K562 (cell line): ENCODE data around the gene ADAMTS14. TPM values are rescaled to one million over a fixed set of nuclear protein-coding genes. Genes with fewer than 3 reads are reported as not detected.

ENCODE experiments used
- ARID2 ChIP-seq: fragments of 450-650 bp; IDR thresholded peaks from 2 replicates; pipeline ENCODE4 v1.6.1; 2017; ENCODE audit warnings: antibody characterized with exemption, mild to moderate bottlenecking
- CREB5 ChIP-seq: fragments of 250-450 bp; sonication (Bioruptor Pico); IDR thresholded peaks from 2 replicates; pipeline ENCODE4 v1.5.0; 2020; ENCODE audit warnings: mild to moderate bottlenecking
- DDX20 ChIP-seq: fragments of 450-650 bp; IDR thresholded peaks from 2 replicates; pipeline ENCODE4 v1.6.1; 2016; ENCODE audit warnings: missing genetic modification characterization, low read depth, mild to moderate bottlenecking, missing compliant biosample characterization, moderate library complexity
- FOSL1 ChIP-seq: fragments of 200-800 bp; sonication (Bioruptor generic); conservative IDR thresholded peaks from 2 replicates; pipeline ENCODE4 v1.6.1; 2016; ENCODE audit warnings: missing genetic modification characterization, missing compliant biosample characterization
- GATAD2B ChIP-seq: fragments of 450-650 bp; IDR thresholded peaks from 2 replicates; pipeline ENCODE4 v1.6.1; 2017; ENCODE audit warnings: mild to moderate bottlenecking, borderline replicate concordance
- GTF2E2 ChIP-seq: fragments of 200-800 bp; sonication (Bioruptor generic); IDR thresholded peaks from 2 replicates; pipeline ENCODE4 v1.6.1; 2016; ENCODE audit warnings: missing genetic modification characterization, missing compliant biosample characterization
- HNRNPUL1 ChIP-seq: fragments of 200-400 bp; formaldehyde crosslinking; IDR thresholded peaks from 2 replicates; pipeline ENCODE4 v1.6.1; 2017; ENCODE audit warnings: low read length
- KAT8 ChIP-seq: fragments of 450-650 bp; IDR thresholded peaks from 2 replicates; pipeline ENCODE4 v1.6.1; 2016; ENCODE audit warnings: low read depth, mild to moderate bottlenecking
- KLF13 ChIP-seq: fragments of 450-650 bp; IDR thresholded peaks from 2 replicates; pipeline ENCODE4 v1.6.1; 2016; ENCODE audit warnings: missing genetic modification characterization, low read depth, mild to moderate bottlenecking, missing compliant biosample characterization, moderate library complexity, borderline replicate concordance
- MEF2A ChIP-seq: IDR thresholded peaks from 2 replicates; pipeline ENCODE4 v1.6.1; 2011; ENCODE audit warnings: low read depth, mild to moderate bottlenecking, low read length, moderate library complexity; ENCODE audit not compliant: control insufficient read depth
- NEUROD1 ChIP-seq: fragments of 150-350 bp; IDR thresholded peaks from 2 replicates; pipeline ENCODE4 v1.6.1; 2014; ENCODE audit warnings: borderline replicate concordance, low read length, low read depth; ENCODE audit not compliant: partially characterized antibody
- NR0B1 ChIP-seq: fragments of 450-650 bp; IDR thresholded peaks from one replicate; pipeline ENCODE4 v1.6.1; 2018; ENCODE audit warnings: mild to moderate bottlenecking, moderate library complexity; ENCODE audit not compliant: partially characterized antibody
- NR1H2 ChIP-seq: sonication (generic); formaldehyde crosslinking; IDR thresholded peaks from 2 replicates; pipeline ENCODE4 v1.4.0; 2020; ENCODE audit warnings: mild to moderate bottlenecking, missing genetic modification reagents
- PML ChIP-seq: IDR thresholded peaks from 2 replicates; pipeline ENCODE4 v1.6.1; 2012; ENCODE audit warnings: low read length, inconsistent platforms
- PTTG1 ChIP-seq: fragments of 450-650 bp; IDR thresholded peaks from 2 replicates; pipeline ENCODE4 v1.6.1; 2016; ENCODE audit warnings: low read depth, mild to moderate bottlenecking, missing genetic modification characterization, missing compliant biosample characterization
- RFX7 ChIP-seq: fragments of 250-450 bp; sonication (Bioruptor Pico); IDR thresholded peaks from 2 replicates; pipeline ENCODE4 v1.5.1; 2021; ENCODE audit warnings: mild to moderate bottlenecking
- SIX5 ChIP-seq, 2 experiments: IDR thresholded peaks; 2 replicates each; pipeline ENCODE4 v1.6.1; 2011; ENCODE audit warnings: low read length in 2 of 2, borderline replicate concordance in 1 of 2, low read depth in 1 of 2, mild to moderate bottlenecking in 1 of 2, moderate library complexity in 1 of 2; ENCODE audit not compliant: insufficient read depth in 1 of 2
- SMAD4 ChIP-seq: fragments of 250-450 bp; sonication (Bioruptor Pico); conservative IDR thresholded peaks from 2 replicates; pipeline ENCODE4 v1.8.0; 2021; ENCODE audit warnings: inconsistent platforms, mild to moderate bottlenecking, moderate library complexity
- SMARCB1 ChIP-seq: IDR thresholded peaks from 2 replicates; pipeline ENCODE4 v1.6.1; 2011; ENCODE audit warnings: improper control_type of control experiment, low read depth; ENCODE audit not compliant: insufficient read length
- SREBF1 ChIP-seq: fragments of 150-350 bp; IDR thresholded peaks from 2 replicates; pipeline ENCODE4 v1.6.1; 2014; ENCODE audit warnings: antibody characterized with exemption, low read depth, low read length, borderline replicate concordance
- TAL1 ChIP-seq: fragments of 450-650 bp; IDR thresholded peaks from 2 replicates; pipeline ENCODE4 v1.6.1; 2016; ENCODE audit warnings: mild to moderate bottlenecking
- TFAM ChIP-seq: fragments of 250-450 bp; sonication (Bioruptor Pico); conservative IDR thresholded peaks from 2 replicates; pipeline ENCODE4 v1.5.0; 2021; ENCODE audit warnings: mild to moderate bottlenecking, moderate library complexity
- THRB ChIP-seq: fragments of 450-650 bp; formaldehyde crosslinking; conservative IDR thresholded peaks from 2 replicates; pipeline ENCODE4 v1.4.0; 2022; ENCODE audit warnings: mild to moderate bottlenecking, missing genetic modification characterization
- ZNF121 ChIP-seq: sonication (generic); formaldehyde crosslinking; conservative IDR thresholded peaks from 2 replicates; pipeline ENCODE4 v1.8.0; 2022; ENCODE audit warnings: missing genetic modification reagents
- ZNF277 ChIP-seq: fragments of 250-450 bp; sonication (Bioruptor Pico); IDR thresholded peaks from 2 replicates; pipeline ENCODE4 v1.8.0; 2022; ENCODE audit warnings: inconsistent platforms, mild to moderate bottlenecking, moderate library complexity, borderline replicate concordance
- ZNF347 ChIP-seq: fragments of 450-650 bp; formaldehyde crosslinking; IDR thresholded peaks from 2 replicates; pipeline ENCODE4 v1.4.0; 2020; ENCODE audit warnings: low read depth, mild to moderate bottlenecking, moderate library complexity
- polyA plus RNA-seq, 8 experiments: library from polyadenylated mRNA; depleted of rRNA in 4 of 8; stranded (reverse) in 5 of 8; unstranded in 3 of 8; fragments of >200 nt; fragmentation: Nextera tagmentation in 2 of 8; fragmentation: Illumina TruSeq in 1 of 8; extraction: Ambion mirVana in 2 of 8; extraction: Trizol in 1 of 8; gene quantifications; 2 replicates each; pipeline versions ENCODE4 v1.2.1 to v1.2.3, GENCODE V29; 2011 to 2014; ENCODE audit warnings: inconsistent platforms in 1 of 8, missing spikeins in 1 of 8
- total RNA-seq, 7 experiments: library from RNA; depleted of rRNA in 6 of 7; stranded (reverse); fragments of >200 nt in 6 of 7; fragmentation: Illumina TruSeq in 2 of 7; extraction: Trizol in 2 of 7; gene quantifications; 2 replicates each; pipeline versions ENCODE4 v1.2.1 to v1.2.3, GENCODE V29; 2011 to 2021; ENCODE audit warnings: low replicate concordance in 1 of 7

ADAMTS14 gene
- total and polyA plus RNA-seq, 9 of the 15 experiments (the other 6 are each of a cell fraction or from before 2014, with no cell fraction given): 0.04 to 37.4 (median 15.9) TPM

GRCh38 chr10:70649526-70649925 is 22.8 kb upstream of the ADAMTS14 start (continued):
- TF ChIP-seq TFAM: no peak
- no peak for TF ChIP-seq CREB5
- TF ChIP-seq ZNF277 (CRISPR knock-in tag): no peak
- TF ChIP-seq SMAD4: peak; percentile 64; the same call in 1 of the 2 replicates
- TF ChIP-seq NR0B1: no peak
- no peak for TF ChIP-seq SIX5 (IDR thresholded peaks at IDR 0.05; ENCODE audit: borderline replicate concordance in 1 of 2, insufficient read depth in 1 of 2, low read depth in 1 of 2, low read length in 2 of 2)
- TF ChIP-seq RFX7 (CRISPR knock-in tag): no peak
- TF ChIP-seq PML: no peak
- TF ChIP-seq DDX20 (tag): 0 out of 2 replicates have a peak, but pooled peaks have one; percentile 1
- no peak for TF ChIP-seq ZNF347
- peak; percentile 99 for TF ChIP-seq FOSL1 (tag)
- peak; percentile 22 for TF ChIP-seq NEUROD1
- TF ChIP-seq GATAD2B: no peak
- no peak for TF ChIP-seq MEF2A
- TF ChIP-seq KAT8: no peak
- no peak for TF ChIP-seq PTTG1 (tag)
- TF ChIP-seq TAL1: no peak
- TF ChIP-seq ZNF121 (CRISPR knock-in tag): no peak
- no peak for TF ChIP-seq THRB
- no peak for TF ChIP-seq GTF2E2
- TF ChIP-seq NR1H2 (CRISPR knock-in tag): no peak
- no peak for TF ChIP-seq ARID2
- peak; percentile 44; the same call in 1 of the 2 replicates for TF ChIP-seq KLF13
- no peak for TF ChIP-seq SREBF1
- TF ChIP-seq SMARCB1: no peak
- TF ChIP-seq HNRNPUL1: no peak
